HG03442 (cell line): Measurements from ENCODE around the gene FGFR4.

Experiments
- ATAC-seq: cut with Tn5 transposase; IDR thresholded peaks from one replicate; pipeline ENCODE4 v1.9.1; 2021; ENCODE audit warnings: mild to moderate bottlenecking, moderate library complexity; ENCODE audit not compliant: unreplicated experiment

Gene FGFR4

DNA sequence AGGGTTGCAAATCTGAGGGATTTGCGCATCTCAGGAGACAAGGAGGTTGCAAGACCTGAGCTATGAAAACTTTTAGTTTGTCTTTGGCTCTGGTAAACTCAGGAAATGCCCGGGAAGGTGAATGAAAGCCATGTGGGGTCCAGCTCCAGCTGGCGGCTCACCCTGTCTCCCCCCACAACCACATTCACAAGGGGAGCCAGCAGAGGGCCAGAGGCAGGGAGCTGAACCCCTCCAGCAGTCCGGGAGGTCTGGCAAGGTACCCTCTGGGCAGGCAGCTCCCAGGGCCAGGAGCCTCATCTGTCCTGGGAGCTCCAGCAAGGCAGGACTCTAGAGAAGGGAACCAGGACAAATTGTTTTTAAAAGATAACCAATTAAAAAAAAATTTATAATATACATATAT is 2.5 kb upstream of the FGFR4 start:
- ATAC-seq: no peak

DNA sequence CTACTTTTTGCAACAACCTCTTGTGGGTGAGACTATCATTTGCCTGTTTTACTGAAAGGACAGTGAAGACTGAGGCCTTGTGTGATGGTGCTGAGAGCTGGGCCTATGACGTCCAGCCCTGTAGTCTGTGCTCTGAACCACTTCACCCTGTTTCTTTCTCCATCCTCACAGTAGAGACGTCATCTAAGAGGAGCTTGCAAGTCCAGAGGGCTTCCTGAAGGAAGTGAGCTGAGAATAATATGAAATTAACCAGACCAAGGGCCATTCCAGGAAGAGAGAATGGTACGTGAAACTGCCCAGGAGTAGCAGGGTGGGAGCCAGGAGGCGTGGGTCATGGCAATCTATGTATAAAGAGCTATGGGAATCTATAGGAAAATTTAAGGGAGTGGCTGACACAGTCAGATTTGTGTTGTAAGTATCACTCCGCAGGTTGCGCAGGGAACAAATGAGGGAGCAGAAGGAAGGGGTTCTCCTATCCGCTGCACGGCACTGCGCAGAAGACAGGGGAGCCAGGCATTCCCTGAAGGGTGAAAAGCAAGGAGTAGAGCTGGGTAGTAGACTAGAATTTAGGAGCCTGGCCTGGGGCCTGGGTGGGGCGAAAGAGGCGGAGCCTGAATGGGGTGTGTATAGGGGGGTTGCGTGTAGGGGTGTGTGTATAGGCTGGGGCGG is 596 bp upstream of the FGFR4 start:
- no peak for ATAC-seq

DNA sequence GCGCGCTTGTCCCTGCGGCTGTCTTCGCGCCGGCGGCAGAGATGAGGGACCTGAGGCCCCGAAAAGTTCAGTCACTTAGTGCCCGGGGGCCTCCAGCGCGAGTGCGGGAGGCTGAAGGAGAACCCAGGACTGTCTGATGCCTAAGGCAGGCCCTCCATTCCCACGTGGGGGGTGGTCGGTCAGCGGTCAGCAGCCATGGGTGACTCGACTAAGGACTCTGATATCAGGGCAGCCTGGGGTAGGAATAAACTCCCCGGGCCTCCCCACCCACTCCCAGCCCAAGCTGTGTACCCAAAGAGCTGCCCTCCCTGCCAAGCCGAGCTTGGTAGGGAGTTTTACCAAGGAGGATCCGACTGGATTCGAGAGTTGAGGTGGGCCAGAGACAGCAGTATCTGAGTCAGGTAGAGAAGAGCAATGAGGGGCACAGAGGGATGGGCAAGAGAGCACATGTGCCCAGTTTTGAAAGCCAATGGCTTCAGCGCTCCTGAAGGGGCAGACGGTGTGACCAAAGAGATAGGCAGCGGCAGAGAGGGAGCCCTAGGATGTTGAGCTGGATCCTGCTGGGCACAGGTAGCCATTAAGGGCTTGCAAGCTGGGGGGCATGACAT is 787 bp downstream of the FGFR4 start:
- ATAC-seq: no peak

DNA sequence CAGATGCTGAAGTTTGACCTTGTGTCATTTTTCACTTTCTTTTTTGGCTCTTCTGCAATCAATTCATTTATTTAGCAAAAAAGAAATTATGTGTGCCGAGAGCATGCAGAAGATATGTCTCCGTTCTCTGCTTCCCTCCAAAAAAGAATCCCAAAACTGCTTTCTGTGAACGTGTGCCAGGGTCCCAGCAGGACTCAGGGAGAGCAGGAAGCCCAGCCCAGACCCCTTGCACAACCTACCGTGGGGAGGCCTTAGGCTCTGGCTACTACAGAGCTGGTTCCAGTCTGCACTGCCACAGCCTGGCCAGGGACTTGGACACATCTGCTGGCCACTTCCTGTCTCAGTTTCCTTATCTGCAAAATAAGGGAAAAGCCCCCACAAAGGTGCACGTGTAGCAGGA is 2.4 kb downstream of the FGFR4 start:
- ATAC-seq: no peak

DNA sequence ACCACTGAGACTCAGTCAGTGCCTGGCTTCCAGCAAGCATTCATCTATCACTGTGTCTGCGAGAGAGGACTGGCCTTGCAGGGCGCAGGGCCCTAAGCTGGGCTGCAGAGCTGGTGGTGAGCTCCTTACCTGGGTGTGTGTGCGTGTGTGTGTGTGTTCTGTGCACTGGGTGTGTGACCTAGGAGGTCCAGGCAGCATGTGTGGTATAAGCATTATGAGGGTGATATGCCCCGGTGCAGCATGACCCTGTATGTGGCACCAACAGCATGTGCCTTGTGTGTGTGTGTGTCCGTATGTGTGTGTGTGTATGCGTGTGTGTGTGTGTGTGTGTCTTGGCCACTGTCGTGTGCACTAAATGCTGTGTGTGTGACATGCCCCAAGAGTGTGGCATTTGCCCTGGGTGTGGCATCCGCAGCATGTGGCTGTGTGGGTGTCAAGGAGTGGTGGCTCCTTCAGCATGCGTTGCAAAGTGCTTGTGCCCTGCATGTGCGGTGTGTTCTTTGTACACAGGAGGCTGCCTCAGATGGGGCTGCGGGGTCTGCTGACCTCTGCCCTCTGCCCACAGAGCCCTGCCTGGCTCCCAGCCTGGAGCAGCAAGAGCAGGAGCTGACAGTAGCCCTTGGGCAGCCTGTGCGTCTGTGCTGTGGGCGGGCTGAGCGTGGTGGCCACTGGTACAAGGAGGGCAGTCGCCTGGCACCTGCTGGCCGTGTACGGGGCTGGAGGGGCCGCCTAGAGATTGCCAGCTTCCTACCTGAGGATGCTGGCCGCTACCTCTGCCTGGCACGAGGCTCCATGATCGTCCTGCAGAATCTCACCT is 3.3 kb downstream of the FGFR4 start:
- no peak for ATAC-seq

DNA sequence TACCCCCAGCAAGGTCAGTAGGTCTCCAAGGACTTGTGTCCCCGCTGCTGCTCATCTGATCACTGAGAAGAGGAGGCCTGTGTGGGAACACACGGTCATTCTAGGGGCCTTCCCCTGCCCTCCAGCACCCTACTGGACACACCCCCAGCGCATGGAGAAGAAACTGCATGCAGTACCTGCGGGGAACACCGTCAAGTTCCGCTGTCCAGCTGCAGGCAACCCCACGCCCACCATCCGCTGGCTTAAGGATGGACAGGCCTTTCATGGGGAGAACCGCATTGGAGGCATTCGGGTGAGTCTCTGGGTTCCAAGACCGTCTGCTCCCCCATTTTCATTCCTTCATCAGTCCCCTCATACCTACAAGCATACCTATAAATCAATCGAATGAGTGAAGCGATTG is 4.1 kb downstream of the FGFR4 start:
- ATAC-seq: no peak

DNA sequence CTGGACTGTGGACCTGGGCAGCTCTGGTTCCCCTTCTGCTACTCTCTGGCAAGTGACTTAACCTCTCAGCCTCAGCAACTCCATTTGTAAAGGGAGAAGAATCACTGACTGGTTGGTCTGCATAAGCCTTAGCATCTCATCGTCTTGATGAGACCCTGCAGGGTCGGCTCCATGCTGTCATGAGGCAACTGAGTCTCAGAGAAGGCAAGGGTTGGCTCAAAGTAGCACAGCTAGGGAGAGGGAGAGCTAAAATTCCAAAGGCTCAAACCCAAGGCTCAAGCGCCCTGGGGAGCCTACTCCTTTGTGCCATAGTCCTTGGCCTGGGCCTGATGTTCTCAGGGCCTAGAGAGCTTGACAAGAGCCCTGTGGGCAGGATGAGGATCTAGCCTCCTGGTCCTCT is 4.5 kb downstream of the FGFR4 start:
- no peak for ATAC-seq

DNA sequence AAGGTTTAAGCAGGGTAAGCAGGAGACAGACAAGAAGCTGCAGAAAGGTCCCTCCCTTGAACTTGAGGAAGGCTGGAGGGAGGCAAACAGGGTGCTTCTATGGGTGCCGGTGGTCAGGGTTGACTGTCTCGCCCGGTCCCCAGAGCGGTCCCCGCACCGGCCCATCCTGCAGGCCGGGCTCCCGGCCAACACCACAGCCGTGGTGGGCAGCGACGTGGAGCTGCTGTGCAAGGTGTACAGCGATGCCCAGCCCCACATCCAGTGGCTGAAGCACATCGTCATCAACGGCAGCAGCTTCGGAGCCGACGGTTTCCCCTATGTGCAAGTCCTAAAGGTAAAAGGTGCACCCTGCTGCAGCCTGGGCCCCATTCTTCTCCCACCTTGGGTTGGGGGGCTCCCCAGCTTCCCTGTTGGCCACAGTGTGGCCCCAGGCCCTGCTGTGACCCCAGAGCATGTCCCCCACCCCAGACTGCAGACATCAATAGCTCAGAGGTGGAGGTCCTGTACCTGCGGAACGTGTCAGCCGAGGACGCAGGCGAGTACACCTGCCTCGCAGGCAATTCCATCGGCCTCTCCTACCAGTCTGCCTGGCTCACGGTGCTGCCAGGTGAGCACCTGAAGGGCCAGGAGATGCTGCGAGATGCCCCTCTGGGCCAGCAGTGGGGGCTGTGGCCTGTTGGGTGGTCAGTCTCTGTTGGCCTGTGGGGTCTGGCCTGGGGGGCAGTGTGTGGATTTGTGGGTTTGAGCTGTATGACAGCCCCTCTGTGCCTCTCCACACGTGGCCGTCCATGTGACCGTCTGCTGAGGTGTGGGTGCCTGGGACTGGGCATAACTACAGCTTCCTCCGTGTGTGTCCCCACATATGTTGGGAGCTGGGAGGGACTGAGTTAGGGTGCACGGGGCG is 5.7 kb downstream of the FGFR4 start:
- ATAC-seq: no peak

DNA sequence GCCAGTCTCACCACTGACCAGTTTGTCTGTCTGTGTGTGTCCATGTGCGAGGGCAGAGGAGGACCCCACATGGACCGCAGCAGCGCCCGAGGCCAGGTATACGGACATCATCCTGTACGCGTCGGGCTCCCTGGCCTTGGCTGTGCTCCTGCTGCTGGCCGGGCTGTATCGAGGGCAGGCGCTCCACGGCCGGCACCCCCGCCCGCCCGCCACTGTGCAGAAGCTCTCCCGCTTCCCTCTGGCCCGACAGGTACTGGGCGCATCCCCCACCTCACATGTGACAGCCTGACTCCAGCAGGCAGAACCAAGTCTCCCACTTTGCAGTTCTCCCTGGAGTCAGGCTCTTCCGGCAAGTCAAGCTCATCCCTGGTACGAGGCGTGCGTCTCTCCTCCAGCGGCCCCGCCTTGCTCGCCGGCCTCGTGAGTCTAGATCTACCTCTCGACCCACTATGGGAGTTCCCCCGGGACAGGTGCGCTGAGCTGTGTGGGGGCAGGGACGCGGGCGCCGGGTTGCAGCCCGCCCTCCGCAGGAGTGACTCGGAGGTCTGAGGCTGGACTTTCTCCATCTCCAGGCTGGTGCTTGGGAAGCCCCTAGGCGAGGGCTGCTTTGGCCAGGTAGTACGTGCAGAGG is 6.5 kb downstream of the FGFR4 start:
- no peak for ATAC-seq

DNA sequence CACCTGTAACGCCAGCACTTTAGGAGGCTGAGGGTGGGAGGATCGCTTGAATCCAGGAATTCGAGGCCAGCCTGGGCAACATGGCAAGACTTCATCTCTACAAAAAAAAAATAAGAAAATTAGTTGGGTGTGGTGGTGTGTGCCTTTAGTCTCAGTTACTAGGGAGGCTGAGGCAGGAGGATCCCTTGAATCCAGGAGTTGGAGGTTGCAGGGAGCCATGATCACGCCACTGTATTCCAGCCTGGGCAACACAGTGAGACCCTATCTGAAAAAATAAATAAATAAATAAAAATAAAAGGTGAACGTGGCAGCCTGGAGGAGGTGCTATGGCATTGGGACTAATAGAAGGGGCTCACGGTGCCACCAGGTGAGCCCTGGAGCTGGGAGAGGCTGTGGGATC is 7.1 kb downstream of the FGFR4 start:
- no peak for ATAC-seq

DNA sequence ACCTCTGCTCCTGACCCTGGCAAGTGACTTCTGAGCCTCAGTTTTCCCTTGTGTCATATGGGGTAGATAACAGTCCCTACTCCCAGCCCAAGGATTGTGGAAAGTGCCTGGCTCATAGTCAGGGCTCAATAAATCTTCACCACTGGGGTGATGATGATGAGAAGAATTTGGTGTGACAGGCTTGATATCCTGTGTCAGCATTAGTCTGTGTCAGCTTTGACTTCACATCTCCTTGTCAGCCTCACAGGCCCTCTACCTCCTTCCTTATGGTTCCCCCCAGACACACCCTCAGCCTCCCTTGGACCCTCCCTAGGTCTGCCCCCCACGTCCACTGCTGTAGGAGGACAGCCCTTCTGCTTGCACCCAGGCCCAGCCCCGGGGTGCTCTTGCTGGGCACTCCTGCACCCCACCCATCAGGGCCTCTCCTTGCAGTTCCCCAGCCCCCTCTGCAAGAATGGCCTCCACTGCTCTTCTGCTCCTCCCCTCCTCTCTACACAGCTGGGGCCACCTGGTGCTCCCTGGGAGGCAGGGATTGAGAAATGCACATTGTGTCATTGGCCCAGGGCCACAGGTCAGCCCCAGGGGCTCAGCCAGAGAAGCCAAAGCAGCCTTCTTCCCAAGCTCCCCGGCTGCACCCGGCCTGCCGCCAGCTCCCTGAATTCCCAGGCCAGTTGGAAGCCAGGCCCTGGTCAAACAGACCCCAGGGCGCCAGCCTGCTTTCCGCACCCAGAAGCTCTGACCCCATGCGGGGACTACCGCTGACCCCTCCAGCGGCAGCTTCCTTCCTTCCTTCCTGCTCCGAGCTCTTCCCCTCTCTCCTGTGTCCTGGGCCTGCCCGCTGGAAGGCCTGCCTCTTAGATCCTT is 7.7 kb downstream of the FGFR4 start:
- no peak for ATAC-seq

DNA sequence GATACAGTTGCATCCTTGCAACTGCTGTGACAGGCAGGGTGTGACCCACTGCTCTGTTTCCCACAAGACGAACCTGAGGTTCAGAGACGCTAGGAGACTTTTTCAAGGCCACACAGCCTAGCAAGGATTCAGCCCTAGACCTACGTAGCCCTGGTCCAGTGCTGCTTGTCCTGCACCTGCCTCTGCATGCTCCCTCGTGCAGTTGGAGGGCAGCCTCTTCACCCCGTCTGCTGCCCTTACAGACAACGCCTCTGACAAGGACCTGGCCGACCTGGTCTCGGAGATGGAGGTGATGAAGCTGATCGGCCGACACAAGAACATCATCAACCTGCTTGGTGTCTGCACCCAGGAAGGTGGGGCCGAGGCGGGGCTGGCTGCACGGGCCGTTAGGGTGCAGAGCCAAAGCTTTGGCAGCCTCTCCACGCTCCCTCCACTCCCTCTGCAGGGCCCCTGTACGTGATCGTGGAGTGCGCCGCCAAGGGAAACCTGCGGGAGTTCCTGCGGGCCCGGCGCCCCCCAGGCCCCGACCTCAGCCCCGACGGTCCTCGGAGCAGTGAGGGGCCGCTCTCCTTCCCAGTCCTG is 8.5 kb downstream of the FGFR4 start:
- no peak for ATAC-seq

DNA sequence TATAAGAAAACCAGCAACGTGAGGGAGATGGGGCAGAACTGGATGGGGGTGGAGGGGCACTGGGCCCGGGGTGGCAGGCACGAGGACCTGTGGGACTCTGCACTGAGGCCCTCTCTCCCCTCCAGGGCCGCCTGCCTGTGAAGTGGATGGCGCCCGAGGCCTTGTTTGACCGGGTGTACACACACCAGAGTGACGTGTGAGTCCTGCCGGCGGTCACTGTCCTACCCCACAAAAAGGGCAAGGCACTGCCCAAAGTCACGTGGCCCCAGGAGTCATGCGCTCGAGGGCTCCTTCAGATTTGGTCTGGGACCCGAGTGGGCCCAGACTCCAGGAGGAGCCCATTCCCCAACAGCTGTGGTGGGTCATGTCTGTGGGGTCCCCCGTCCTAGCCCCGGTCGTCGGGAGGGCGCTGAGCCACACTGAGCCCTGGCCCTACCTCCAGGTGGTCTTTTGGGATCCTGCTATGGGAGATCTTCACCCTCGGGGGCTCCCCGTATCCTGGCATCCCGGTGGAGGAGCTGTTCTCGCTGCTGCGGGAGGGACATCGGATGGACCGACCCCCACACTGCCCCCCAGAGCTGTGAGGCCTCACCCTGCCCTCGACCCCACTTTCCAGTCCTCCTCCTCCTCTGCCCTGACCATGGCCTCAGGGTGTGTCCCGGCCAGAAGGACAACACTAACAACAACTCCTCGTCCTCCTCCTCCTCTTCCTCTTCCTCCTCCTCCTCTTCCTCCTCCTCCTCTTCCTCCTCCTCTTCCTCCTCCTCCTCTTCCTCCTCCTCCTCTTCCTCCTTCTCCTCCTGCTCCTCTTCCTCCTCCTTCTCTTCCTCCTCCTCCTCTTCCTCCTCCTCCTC is 9.7 kb downstream of the FGFR4 start:
- no peak for ATAC-seq

DNA sequence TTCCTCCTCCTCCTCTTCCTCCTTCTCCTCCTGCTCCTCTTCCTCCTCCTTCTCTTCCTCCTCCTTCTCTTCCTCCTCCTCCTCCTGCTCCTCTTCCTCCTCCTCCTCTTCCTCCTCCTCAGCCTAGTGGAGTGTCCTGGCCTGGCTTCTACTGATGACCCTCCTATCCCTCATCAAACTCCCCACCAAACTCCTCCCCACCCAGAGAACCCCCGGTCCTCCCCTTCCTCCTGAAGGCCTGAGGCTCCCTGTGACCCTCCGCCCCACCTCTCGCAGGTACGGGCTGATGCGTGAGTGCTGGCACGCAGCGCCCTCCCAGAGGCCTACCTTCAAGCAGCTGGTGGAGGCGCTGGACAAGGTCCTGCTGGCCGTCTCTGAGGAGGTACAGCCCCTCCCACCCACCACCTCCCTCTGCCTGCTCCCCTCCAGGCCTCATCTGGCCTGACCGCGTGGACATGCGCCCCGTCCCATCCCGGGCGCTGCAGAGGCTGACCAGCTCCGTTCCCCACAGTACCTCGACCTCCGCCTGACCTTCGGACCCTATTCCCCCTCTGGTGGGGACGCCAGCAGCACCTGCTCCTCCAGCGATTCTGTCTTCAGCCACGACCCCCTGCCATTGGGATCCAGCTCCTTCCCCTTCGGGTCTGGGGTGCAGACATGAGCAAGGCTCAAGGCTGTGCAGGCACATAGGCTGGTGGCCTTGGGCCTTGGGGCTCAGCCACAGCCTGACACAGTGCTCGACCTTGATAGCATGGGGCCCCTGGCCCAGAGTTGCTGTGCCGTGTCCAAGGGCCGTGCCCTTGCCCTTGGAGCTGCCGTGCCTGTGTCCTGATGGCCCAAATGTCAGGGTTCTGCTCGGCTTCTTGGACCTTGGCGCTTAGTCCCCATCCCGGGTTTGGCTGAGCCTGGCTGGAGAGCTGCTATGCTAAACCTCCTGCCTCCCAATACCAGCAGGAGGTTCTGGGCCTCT is 10.6 kb downstream of the FGFR4 start:
- no peak for ATAC-seq

DNA sequence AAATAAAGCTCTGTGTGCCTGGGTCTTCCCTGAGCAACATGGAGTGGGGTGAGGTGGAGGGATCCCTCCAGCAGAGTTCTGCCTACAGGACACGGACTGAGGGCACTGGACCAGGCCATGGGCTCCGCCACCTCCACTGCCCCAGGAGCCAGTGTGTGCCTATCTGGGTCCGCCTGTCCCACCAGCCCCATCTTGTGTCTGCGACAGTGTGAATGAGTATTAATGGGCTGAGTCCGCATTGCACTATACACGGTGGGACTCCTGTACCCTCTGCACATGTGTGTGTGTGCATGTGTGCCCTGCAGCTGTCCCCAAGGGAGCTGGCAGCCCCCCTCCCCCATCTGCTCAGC is 11.4 kb downstream of the FGFR4 start:
- ATAC-seq: no peak

DNA sequence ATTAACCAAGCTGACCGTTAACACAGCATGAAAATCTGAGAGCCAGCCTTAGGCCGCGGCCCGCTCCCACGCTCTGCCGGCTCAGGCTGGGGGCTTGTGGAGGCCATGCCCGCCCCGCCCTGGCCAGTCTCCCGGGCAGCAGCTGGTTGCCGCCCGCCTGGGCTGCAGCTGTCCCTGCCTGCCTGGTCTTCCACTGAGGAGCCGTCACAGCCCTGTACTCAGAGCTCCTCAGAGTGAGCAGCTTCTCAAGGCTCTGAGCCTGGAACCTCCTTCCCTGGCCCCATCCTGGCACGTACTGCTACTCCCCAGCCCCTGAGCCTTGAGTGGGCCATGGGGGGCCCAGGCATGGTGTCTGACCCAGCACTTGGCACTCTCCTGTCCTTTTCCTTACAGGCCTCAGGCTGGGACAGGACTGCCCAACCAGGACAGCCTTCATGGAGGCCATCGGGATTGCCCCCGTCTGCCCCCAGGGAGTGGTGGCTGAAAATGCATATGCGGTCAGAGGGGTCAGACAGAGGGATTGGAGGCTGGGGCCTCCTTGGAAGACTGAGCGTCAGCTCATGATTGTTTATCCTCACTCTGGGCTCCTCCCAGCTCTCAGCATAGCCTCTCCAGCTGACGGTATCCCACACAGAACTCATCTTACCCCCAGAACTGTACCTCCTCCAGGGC is 11.9 kb downstream of the FGFR4 start:
- ATAC-seq: no peak
